Amniotic epithelial cell (primary cell): ENCODE data around the gene ENG.
A peak's percentile ranks its signal among the peaks of the same experiment; 100 is the strongest.

Experiments used
- DNase-seq: peaks from one replicate; pipeline ENCODE4 v3.0.0-alpha.2; 2010; ENCODE audit warnings: low read depth

ENG gene

GRCh38 chr9:127814619-127815511 lies 39.6 kb downstream of the ENG start:
- no peak for DNase-seq

GRCh38 chr9:127813686-127814226 lies 40.7 kb downstream of the ENG start:
- no peak for DNase-seq

GRCh38 chr9:127812936-127813675 lies 41.4 kb downstream of the ENG start:
- DNase-seq, result no peak

- no peak for DNase-seq
Observed at GRCh38 chr9:127812011-127812410, 42.4 kb downstream of the ENG start.

GRCh38 chr9:127810378-127811187 lies 43.9 kb downstream of the ENG start:
- DNase-seq, result no peak

GRCh38 chr9:127809540-127810377 lies 44.7 kb downstream of the ENG start:
- peak; percentile 48 for DNase-seq

GRCh38 chr9:127809002-127809539 lies 45.4 kb downstream of the ENG start:
- DNase-seq, result no peak

GRCh38 chr9:127808347-127809001 lies 46.0 kb downstream of the ENG start:
- DNase-seq, result no peak

- no peak for DNase-seq
Observed at GRCh38 chr9:127806871-127807270, 47.6 kb downstream of the ENG start.

GRCh38 chr9:127805620-127806019 lies 48.8 kb downstream of the ENG start:
- peak; percentile 37 for DNase-seq

- DNase-seq, result peak; percentile 45
Observed at GRCh38 chr9:127803507-127804352, 50.7 kb downstream of the ENG start.

GRCh38 chr9:127802576-127803443 lies 51.6 kb downstream of the ENG start, which contains the start of gene FPGS:
TSS of gene FPGS (plus strand) at chr9:127802882. CDS start at chr9:127802925, 43 bp downstream.
- DNase-seq, result peak; percentile 78

GRCh38 chr9:127801955-127802575 lies 52.4 kb downstream of the ENG start:
- peak; percentile 93 for DNase-seq

- no peak for DNase-seq
Observed at GRCh38 chr9:127796852-127797370, 57.5 kb downstream of the ENG start.

GRCh38 chr9:127796225-127796813 lies 58.1 kb downstream of the ENG start:
- peak; percentile 56 for DNase-seq

- no peak for DNase-seq
Observed at GRCh38 chr9:127794001-127794791, 60.3 kb downstream of the ENG start.
